HL-60 (cell line): Measurements from ENCODE around the gene TRPM2.
"Not testable (repeated sequence)": the region's sequence is repeated elsewhere in the genome, so short reads cannot be mapped to it uniquely, and the experiment has no call there.

Experiments
- DNase-seq, 2 experiments: peaks; one replicate each; pipeline ENCODE4 v3.0.0-alpha.2; 2010 to 2020; ENCODE audit warnings: low read depth in 1 of 2, low spot score in 1 of 2
- H3K27ac ChIP-seq: fragments of 250-450 bp; sonication (Bioruptor Pico); replicated peaks from 2 replicates; pipeline ENCODE4 v1.5.1; 2020; ENCODE audit warnings: mild to moderate bottlenecking, moderate library complexity
- H3K27me3 ChIP-seq: fragments of 250-450 bp; sonication (Bioruptor Pico); 2 replicates; pipeline ENCODE4 v1.5.1; 2021; ENCODE audit warnings: mild to moderate bottlenecking, moderate library complexity; ENCODE audit not compliant: insufficient read depth, poor library complexity, severe bottlenecking
- H3K4me3 ChIP-seq: replicated peaks from 2 replicates; pipeline ENCODE4 v1.5.1; 2011; ENCODE audit warnings: mild to moderate bottlenecking, control low read depth, low read length; ENCODE audit not compliant: insufficient read depth
- CTCF ChIP-seq: IDR thresholded peaks from one replicate; pipeline ENCODE4 v1.5.1; 2011; ENCODE audit warnings: low read length, control low read depth, inconsistent platforms; ENCODE audit not compliant: insufficient read depth
- GABPA ChIP-seq: IDR thresholded peaks from 2 replicates; pipeline ENCODE4 v1.6.1; 2012; ENCODE audit warnings: low read depth
- POLR2AphosphoS5 ChIP-seq: IDR thresholded peaks from 2 replicates; pipeline ENCODE4 v1.6.1; 2012; ENCODE audit warnings: low read depth
- REST ChIP-seq: IDR thresholded peaks from 2 replicates; pipeline ENCODE4 v1.6.1; 2012; ENCODE audit warnings: low read depth; ENCODE audit not compliant: insufficient replicate concordance
- SPI1 ChIP-seq: IDR thresholded peaks from 2 replicates; pipeline ENCODE4 v1.6.1; 2012; ENCODE audit warnings: low read depth, mild to moderate bottlenecking, borderline replicate concordance

The TRPM2 gene

GRCh38 chr21:44401386-44402160, 48.2 kb downstream of the TRPM2 start:
- TF ChIP-seq POLR2AphosphoS5 (no peak; the same call in none of the 2 replicates), CTCF (no peak), SPI1 (no peak), REST (no peak), GABPA (no peak)
- H3K27ac ChIP-seq = no peak overlapping the region
- no peak overlapping the region for H3K4me3 ChIP-seq
- DNase-seq = no peak
- no peaks in the 10 kb centered on the region for H3K27me3 ChIP-seq

GRCh38 chr21:44402323-44403105, 49.1 kb downstream of the TRPM2 start:
- DNase-seq = no peak
- Histone ChIP-seq H3K27me3 (no peaks in the 10 kb centered on the region), H3K27ac (no peak overlapping the region), H3K4me3 (no peak overlapping the region)
- TF ChIP-seq REST (no peak), GABPA (no peak), POLR2AphosphoS5 (0 out of 2 replicates have a peak, but pooled peaks have one; percentile 29)

GRCh38 chr21:44403106-44404020, 49.9 kb downstream of the TRPM2 start:
- Histone ChIP-seq H3K27me3 (no peaks in the 10 kb centered on the region), H3K27ac (no peak overlapping the region), H3K4me3 (no peak overlapping the region)
- TF ChIP-seq SPI1 (no peak), POLR2AphosphoS5 (peak; percentile 55; the same call in 1 of the 2 replicates), GABPA (no peak)
- DNase-seq = no peak

- H3K4me3 ChIP-seq, H3K27ac ChIP-seq, DNase-seq, H3K27me3 ChIP-seq: not testable (repeated sequence)
Observed at GRCh38 chr21:44404482-44404881, 51.1 kb downstream of the TRPM2 start.
